HG02970 (cell line): ENCODE measurements around the gene SDK1.

ENCODE experiments used
- ATAC-seq: cut with Tn5 transposase; IDR thresholded peaks from one replicate; pipeline ENCODE4 v1.9.1; 2021; ENCODE audit warnings: mild to moderate bottlenecking, moderate library complexity, moderate number of reproducible peaks; ENCODE audit not compliant: unreplicated experiment, low FRiP score

The SDK1 gene

DNA sequence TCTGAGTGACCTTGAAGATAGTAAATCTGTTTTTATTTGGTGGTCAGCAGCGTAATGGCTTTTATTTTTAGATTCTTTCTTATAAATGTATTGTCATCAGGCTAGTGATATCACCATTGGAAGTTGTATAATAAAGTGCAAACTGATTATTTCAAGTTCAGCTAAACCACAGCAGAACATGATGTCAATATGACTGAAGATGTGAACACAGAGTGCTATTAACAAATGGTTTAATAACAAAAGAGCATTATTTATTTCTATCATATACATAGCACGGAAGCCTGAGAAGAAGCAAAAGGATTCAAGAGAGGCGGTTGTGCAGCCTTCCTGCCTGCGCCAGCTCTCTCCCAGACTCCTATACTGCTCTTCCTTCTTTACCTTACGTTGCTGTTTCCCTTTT lies 142.7 kb downstream of the SDK1 start:
- ATAC-seq = no peak

- no peak for ATAC-seq
Observed at GRCh38 chr7:3446786-3447185, 145.7 kb downstream of the SDK1 start.

GRCh38 chr7:3451701-3452100 lies 150.6 kb downstream of the SDK1 start:
- ATAC-seq = no peak

DNA sequence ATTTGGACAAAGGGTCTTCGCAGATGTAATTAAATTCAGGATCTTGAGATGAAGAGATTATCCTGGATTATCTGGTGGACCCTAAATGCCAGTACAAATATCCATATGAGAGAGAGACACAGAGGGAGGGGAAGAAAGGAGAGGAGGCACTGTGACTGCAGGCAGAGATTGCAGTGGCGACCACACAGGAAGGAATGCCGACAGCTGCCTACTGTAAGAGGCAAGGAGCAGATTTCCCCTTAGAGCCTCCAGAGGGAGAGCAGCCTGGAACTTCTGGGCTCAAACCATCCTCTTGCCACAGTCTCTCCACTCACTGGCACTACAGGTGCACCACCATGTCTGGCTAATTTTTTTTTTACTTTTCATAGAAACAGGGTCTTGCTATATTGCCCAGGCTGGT lies 152.3 kb downstream of the SDK1 start:
- ATAC-seq = no peak

GRCh38 chr7:3455806-3456595 lies 154.9 kb downstream of the SDK1 start:
- no peak for ATAC-seq

DNA sequence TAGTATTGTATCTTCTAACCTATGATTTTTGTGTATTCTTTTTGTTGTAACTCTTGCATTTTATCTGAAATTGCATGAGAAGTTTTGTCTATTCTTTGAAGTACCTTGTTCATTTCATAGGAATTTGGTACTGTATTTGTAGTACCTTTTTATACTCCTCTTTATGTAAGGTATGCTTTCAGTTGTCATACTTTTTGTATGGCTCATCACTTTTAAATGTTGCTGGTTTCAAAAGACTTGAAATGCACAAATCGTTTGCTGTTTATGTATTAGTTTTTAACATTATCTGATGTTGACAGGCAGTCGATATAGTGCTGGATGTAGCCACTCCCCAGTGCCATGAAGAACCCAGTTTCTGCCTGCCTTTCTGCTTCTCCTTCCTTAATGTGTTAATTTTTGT lies 158.1 kb downstream of the SDK1 start:
- no peak for ATAC-seq

GRCh38 chr7:3461923-3462322 lies 160.9 kb downstream of the SDK1 start:
- no peak for ATAC-seq

- no peak for ATAC-seq
Observed at GRCh38 chr7:3463696-3464095, 162.6 kb downstream of the SDK1 start.

GRCh38 chr7:3464900-3465622 lies 164.0 kb downstream of the SDK1 start:
- no peak for ATAC-seq

- ATAC-seq = no peak
Observed at GRCh38 chr7:3466261-3466660, 165.2 kb downstream of the SDK1 start.

DNA sequence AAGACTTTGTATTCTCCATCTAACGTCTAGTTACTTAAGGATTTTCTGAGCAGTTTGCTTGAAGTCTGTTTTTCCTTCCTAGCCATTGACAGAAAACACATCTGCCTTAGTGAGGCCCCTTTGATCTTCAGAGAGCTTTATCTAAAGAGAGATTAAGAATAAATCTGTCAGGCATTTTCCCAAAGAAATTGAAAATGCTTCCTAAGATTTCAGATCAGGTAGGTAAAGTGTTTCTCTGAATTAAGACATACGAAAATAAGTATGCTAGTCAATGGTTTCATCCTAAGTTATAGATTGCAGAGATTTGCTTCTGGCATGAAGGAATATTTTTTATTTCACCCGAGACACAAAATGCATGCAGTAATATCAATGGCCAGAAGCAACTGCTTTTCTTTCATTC lies 168.6 kb downstream of the SDK1 start:
- ATAC-seq = no peak

- ATAC-seq = no peak
Observed at GRCh38 chr7:3480197-3480596, 179.1 kb downstream of the SDK1 start.

- ATAC-seq = no peak
Observed at GRCh38 chr7:3481435-3481834, 180.4 kb downstream of the SDK1 start.

- no peak for ATAC-seq
Observed at GRCh38 chr7:3482147-3482921, 181.3 kb downstream of the SDK1 start.

DNA sequence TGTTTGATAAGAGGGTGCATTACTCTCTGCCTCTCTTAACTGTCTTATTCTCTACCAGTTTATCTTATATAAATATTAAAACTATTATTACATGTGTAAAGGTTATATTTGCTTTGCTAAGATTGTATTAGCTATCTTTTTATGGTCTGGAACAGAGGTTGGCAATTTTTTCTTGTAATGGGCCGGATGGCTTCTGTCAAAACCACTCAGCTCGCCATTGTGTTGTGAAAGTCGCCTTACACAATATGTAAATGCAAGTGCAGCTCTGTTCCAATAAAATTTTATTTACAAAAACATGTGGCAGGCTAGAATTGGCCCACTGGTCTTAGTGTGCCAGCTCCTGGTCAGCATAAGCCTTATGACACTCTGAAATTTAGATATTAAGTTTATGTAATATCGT lies 185.8 kb downstream of the SDK1 start:
- no peak for ATAC-seq

DNA sequence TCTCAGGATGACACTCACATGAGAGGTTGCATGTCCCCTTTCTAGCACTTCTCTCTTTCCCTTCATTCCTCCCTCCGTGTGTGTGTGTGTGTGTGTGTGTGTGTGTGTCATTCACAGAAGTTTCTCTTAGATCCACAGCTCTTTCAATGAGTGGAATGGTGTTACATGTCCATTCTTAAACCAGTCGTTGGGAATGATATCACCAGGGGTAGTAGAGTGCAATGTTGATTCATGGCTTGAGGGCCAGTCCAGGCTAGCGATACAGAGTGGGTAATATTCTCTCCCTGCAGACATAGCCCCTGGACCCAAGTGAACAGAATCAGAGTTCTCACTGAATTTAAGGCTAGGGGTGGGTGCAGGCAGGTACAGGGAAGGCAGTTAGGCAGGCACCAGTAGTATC lies 187.8 kb downstream of the SDK1 start:
- no peak for ATAC-seq

- ATAC-seq = no peak
Observed at GRCh38 chr7:3493499-3493898, 192.4 kb downstream of the SDK1 start.

DNA sequence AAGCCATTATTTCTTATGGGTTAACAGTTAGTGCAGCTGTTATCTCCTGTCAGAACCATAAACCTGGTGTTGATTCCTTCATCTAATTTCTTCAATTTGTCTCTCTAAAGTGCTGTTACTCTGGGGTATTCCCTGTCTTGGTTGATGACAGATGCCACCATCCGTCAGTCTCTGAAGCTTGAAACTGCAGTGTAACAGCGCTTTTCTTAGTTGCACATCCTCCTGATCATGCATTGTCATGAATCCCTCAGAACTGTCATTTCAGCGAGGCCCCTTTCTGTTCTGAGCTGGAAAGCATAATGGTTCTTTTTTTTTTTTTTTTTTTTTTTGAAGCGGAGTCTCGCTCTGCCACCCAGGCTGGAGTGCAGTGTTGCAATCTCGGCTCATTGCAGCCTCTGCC lies 193.9 kb downstream of the SDK1 start:
- ATAC-seq = no peak

GRCh38 chr7:3495530-3495929 lies 194.5 kb downstream of the SDK1 start:
- no peak for ATAC-seq

GRCh38 chr7:3495954-3496353 lies 194.9 kb downstream of the SDK1 start:
- no peak for ATAC-seq

GRCh38 chr7:3497796-3498195 lies 196.7 kb downstream of the SDK1 start:
- no peak for ATAC-seq
